ENCODE results near the gene PSMD8. TPM values are rescaled to one million over a fixed set of nuclear protein-coding genes. Genes with fewer than 3 reads are reported as not detected.
"Not testable (repeated sequence)": the region's sequence is repeated elsewhere in the genome, so short reads cannot be mapped to it uniquely, and the experiment has no call there.

The PSMD8 gene
- total RNA-seq, 8 experiments from 2014 or later = 165 to 302 (median 214) TPM

DNA sequence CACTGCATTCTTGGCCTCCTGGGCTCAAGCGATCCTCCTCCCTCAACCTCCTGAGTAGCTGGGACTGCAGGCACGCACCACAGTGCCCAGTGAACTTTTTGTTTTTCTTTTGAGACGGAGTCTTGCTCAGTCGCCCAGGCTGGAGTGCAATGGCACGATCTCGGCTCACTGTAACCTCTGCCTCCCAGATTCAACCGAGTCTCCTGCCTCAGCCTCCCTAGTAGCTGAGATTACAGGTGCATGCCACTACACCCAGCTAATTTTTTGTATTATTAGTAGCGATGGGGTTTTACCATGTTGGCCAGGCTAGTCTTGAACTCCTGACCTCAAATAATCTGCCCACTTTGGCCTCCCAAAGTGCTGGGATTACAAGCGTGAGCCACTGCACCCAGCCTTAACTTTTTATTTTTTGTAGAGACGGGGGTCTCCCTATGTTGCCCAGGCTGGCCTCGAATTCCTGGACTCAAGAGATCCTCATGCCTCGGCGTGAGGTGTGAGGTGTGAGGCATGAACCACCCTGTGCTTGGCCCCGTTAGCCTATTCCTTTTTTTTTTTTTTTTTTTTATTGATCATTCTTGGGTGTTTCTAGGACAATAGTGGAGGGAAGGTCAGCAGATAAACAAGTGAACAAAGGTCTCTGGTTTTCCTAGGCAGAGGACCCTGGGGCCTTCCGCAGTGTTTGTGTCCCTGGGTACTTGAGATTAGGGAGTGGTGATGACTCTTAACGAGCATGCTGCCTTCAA, 11.3 kb upstream of the PSMD8 start:
- peak overlapping the region; percentile 44 to 83 (median 52) for H3K4me3 ChIP-seq
- 30 to 100% (median 78%) methylated on average over 1 to 8 of the region's 16 CpGs; no CpG with 5 or more reads in 1 of the 10 experiments for WGBS, 10 experiments
- ATAC-seq (replicated peaks in 6 of 8); H3K4me1 ChIP-seq (replicated peaks in 1 of 2): not testable (repeated sequence)
- peak overlapping the region in 1 of 2 donors; percentile 68 for H3K27ac ChIP-seq
- in situ Hi-C loops (cut with MboI; ENCODE audit: low pct_unique_long_range_greater_than_20kb in 2 of 9, low sequenced_read_pairs in 9 of 9, unreplicated experiment in 9 of 9) = loop anchor here in 1 of 9 experiments (25.0 kb wide), 1 partner anchor 451 kb away; the partner anchor contains the start of genes SIPA1L3 and WDR87

DNA sequence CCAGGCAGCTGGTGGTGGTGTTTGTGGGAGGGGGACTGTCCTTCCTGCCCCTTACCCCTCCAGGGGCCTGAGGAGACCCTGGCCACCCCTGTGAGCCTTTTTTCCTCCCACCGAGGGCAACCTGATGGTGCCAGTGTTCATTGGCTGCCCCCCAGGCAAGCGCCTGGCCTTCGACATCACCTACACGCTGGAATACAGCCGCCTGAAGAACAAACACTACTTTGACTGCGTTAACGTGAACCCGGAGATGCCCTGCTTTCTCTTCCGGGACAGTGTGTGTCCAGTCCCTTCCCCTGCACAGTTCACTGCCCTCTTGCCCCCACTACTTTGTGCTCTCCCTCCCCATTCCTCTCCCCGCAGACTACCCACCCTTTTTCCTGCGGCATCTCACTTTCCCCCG, 7.3 kb upstream of the PSMD8 start:
- H3K27ac ChIP-seq = no peak overlapping the region
- no peak for ATAC-seq (replicated peaks in 6 of 8)
- H3K4me3 ChIP-seq = no peak overlapping the region
- in situ Hi-C loops (cut with MboI; ENCODE audit: low pct_unique_long_range_greater_than_20kb in 2 of 9, low sequenced_read_pairs in 9 of 9, unreplicated experiment in 9 of 9) = loop anchor here in 1 of 9 experiments (25.0 kb wide), 1 partner anchor 455 kb away; the partner anchor contains the start of genes SIPA1L3 and WDR87
- peaks cover 0 to 5% of the 10 kb centered on the region in 2 donors for H3K4me1 ChIP-seq (replicated peaks in 1 of 2)
- WGBS, 10 experiments = 60 to 82% (median 67%) methylated on average over 1 to 6 of the region's 12 CpGs; no CpG with 5 or more reads in 7 of the 10 experiments

DNA sequence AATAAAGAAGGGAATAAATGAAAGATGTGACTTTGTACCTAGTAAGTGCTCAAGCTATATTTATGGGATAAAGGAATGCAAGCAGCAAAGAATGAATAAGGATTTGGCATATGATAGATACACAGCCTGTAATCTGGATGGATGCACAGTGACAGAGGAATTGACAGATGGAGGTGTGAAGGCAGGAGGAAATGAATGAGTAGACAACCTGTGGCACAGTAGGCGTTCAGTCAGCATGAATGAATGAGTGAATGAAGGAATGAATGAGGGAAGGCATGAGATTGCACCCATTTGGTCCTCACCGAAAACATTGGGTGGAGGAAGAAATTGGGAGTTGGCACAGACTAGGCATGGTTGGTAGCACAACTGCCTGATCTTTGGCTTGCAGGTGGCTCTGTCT, 4.8 kb upstream of the PSMD8 start:
- H3K4me1 ChIP-seq (replicated peaks in 1 of 2) = peaks cover 0 to 3% of the 10 kb centered on the region in 2 donors
- WGBS, 10 experiments = 0 to 100% (median 80%) methylated on average over 1 to 2 of the region's 2 CpGs; no CpG with 5 or more reads in 2 of the 10 experiments
- in situ Hi-C loops (cut with MboI; ENCODE audit: low pct_unique_long_range_greater_than_20kb in 2 of 9, low sequenced_read_pairs in 9 of 9, unreplicated experiment in 9 of 9) = loop anchor here in 1 of 9 experiments (25.0 kb wide), 1 partner anchor 457 kb away; the partner anchor contains the start of genes SIPA1L3 and WDR87
- ATAC-seq (replicated peaks in 6 of 8) = no peak
- no peak overlapping the region for H3K4me3 ChIP-seq
- H3K27ac ChIP-seq = no peak overlapping the region

DNA sequence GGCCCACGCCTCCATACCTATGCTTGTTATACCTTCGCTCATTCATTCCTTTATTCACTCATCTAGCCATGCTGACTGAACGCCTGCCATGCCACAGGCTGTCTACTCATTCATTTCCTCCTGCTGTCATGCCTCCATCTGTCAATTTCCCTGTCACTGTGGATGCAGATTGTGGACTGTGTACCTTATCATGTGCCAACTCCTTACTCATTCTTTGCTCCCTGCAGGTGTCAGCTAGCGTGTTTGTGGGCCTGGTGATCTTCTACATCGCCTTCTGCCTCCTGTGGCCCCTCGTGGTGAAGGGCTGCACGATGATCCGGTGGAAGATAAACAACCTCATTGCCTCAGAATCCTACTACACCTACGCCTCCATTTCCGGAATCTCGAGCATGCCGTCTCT, 4.1 kb upstream of the PSMD8 start:
- no peak overlapping the region for H3K4me3 ChIP-seq
- H3K27ac ChIP-seq = no peak overlapping the region
- peaks cover 0 to 3% of the 10 kb centered on the region in 2 donors for H3K4me1 ChIP-seq (replicated peaks in 1 of 2)
- WGBS, 10 experiments = 17 to 61% (median 40%) methylated on average over 1 to 11 of the region's 12 CpGs; no CpG with 5 or more reads in 3 of the 10 experiments
- no peak for ATAC-seq (replicated peaks in 6 of 8)
- in situ Hi-C loops (cut with MboI; ENCODE audit: low pct_unique_long_range_greater_than_20kb in 2 of 9, low sequenced_read_pairs in 9 of 9, unreplicated experiment in 9 of 9) = loop anchor here in 1 of 9 experiments (25.0 kb wide), 1 partner anchor 458 kb away; the partner anchor contains the start of genes SIPA1L3 and WDR87

DNA sequence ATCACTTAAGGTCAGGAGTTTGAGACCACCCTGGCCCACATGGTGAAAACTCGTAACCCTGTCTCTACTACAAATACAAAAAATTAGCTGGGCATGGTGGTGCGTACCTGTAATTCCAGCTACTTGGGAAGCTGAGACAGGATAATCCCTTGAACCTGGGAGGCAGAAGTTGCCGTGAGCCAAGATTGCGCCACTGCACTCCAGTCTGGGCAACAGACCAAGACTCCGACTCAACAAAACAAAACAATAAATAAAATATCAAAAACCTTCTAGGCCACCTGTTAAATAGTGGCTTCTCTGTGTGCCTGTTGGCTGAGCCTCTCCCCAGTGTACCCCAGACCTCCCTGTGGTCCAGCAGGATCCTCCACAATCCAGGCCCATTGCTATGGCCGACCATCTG, 3.3 kb upstream of the PSMD8 start:
- in situ Hi-C loops (cut with MboI; ENCODE audit: low pct_unique_long_range_greater_than_20kb in 2 of 9, low sequenced_read_pairs in 9 of 9, unreplicated experiment in 9 of 9) = loop anchor here in 1 of 9 experiments (25.0 kb wide), 1 partner anchor 459 kb away; the partner anchor contains the start of genes SIPA1L3 and WDR87
- ATAC-seq (replicated peaks in 6 of 8) = no peak
- Histone ChIP-seq H3K4me1 (replicated peaks in 1 of 2) (peaks cover 5% of the 10 kb centered on the region in 2 donors), H3K4me3 (no peak overlapping the region), H3K27ac (no peak overlapping the region)
- 59 to 88% (median 76%) methylated on average over 1 to 4 of the region's 6 CpGs; no CpG with 5 or more reads in 4 of the 10 experiments for WGBS, 10 experiments

DNA sequence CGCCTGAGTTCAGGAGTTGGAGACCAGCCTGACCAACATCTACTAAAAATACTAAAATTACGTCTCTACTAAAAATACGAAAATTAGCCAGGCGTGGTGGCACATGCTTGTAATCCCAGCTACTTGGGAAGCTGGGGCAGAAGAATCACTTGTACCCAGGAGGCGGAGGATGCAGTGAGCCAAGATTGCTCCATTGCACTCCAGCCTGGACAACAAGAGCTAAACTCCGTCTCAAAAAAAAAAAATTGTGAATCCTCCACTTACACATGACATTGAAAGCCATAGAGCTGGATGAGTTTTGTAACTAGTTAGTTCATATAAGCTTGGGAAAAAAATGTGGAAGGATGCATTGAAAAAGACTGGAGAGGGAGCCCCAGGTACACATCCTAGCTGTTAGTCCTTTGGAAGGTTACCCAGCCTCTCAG, 452 bp upstream of the PSMD8 start:
- in situ Hi-C loops (cut with MboI; ENCODE audit: low pct_unique_long_range_greater_than_20kb in 2 of 9, low sequenced_read_pairs in 9 of 9, unreplicated experiment in 9 of 9) = loop anchor here in 1 of 9 experiments (25.0 kb wide), 1 partner anchor 462 kb away; the partner anchor contains the start of genes SIPA1L3 and WDR87
- 20 to 90% (median 71%) methylated on average over 1 to 6 of the region's 6 CpGs for WGBS, 10 experiments
- Histone ChIP-seq H3K27ac (peak overlapping the region; percentile 76 to 89), H3K4me3 (peak overlapping the region; percentile 27 to 89 (median 36)), H3K4me1 (replicated peaks in 1 of 2) (peaks cover 10 to 11% of the 10 kb centered on the region in 2 donors)
- no peak for ATAC-seq (replicated peaks in 6 of 8)

DNA sequence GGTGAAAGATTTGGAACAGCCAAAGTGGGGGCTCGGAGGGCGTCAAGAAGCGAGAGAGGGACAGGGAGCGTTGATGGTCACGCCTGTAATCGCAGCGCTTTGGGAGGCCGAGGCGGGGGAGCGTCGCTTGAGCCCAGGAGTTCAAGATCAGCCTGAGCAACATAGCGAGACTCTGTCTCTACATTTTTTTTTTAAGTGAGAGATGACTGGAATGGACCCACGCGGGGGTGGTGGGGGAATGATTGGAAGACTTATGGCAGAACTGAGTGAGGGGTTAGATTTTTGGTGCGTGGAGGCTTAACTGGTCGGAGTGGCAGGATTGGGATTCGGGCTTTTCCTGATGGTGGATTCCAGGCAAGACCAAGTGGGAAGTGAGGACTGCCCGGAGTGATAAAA, 725 bp downstream of the PSMD8 start:
- Histone ChIP-seq H3K27ac (peak overlapping the region; percentile 94 to 97), H3K4me1 (replicated peaks in 1 of 2) (peaks cover 10 to 11% of the 10 kb centered on the region in 2 donors), H3K4me3 (peak overlapping the region; percentile 60 to 89 (median 80))
- peak in 5 of 8 experiments; percentile 1 to 36 (median 16) for ATAC-seq (replicated peaks in 6 of 8)
- 0 to 3% (median 0%) methylated on average over 1 to 8 of the region's 18 CpGs; no CpG with 5 or more reads in 4 of the 10 experiments for WGBS, 10 experiments
- in situ Hi-C loops (cut with MboI; ENCODE audit: low pct_unique_long_range_greater_than_20kb in 2 of 9, low sequenced_read_pairs in 9 of 9, unreplicated experiment in 9 of 9) = no loop called here

DNA sequence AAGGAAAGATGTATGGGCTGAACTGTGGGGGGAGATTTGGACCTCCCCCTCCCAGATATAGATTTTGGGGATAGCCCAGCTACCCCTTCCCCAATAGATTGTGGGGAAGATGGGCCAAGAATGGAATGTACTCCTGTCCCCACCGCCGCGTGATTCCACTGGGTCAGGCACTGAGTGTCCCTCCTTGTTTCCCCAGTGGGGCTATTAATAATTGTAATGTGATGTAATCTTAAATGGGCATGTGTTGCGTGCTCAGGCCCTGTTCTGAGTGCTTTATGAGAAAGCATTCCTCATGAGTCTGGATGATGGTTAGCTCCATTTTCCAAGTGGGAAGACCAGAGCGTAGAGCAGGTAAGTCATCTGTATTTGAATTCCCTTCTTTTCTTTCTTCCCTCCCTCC, 1.4 kb downstream of the PSMD8 start:
- peak overlapping the region; percentile 94 to 97 for H3K27ac ChIP-seq
- peak in 5 of 8 experiments; percentile 2 to 18 (median 7) for ATAC-seq (replicated peaks in 6 of 8)
- H3K4me1 ChIP-seq (replicated peaks in 1 of 2) = peaks cover 10 to 11% of the 10 kb centered on the region in 2 donors
- WGBS, 10 experiments = 7 to 80% (median 60%) methylated on average over 1 to 3 of the region's 5 CpGs; no CpG with 5 or more reads in 5 of the 10 experiments
- peak overlapping the region; percentile 60 to 89 (median 80) for H3K4me3 ChIP-seq
- in situ Hi-C loops (cut with MboI; ENCODE audit: low pct_unique_long_range_greater_than_20kb in 2 of 9, low sequenced_read_pairs in 9 of 9, unreplicated experiment in 9 of 9) = no loop called here

DNA sequence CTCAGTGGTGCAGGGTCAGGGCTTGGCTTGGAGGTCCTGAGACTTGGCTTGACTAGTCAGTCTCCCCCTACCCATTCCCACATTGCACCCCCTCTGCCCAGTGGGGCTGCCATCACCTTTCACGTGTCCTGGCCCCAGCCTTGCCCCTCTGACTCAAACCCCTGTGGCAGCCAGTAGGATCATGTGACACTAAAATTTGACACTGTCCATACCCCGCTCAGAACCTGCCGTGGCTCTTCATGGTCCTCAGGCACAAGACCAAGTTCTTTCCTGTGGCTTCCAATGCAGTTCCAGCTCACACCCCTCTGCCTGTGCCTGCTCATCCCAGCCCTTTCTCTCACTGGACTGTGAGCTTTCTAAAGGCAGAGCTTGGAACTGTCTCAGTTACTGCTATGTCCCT, 2.2 kb downstream of the PSMD8 start:
- H3K4me3 ChIP-seq = no peak overlapping the region
- WGBS, 10 experiments = 50 to 100% (median 94%) methylated on average over 1 to 2 of the region's 3 CpGs; no CpG with 5 or more reads in 6 of the 10 experiments
- no peak for ATAC-seq (replicated peaks in 6 of 8)
- no peak overlapping the region for H3K27ac ChIP-seq
- peaks cover 10 to 11% of the 10 kb centered on the region in 2 donors for H3K4me1 ChIP-seq (replicated peaks in 1 of 2)
- in situ Hi-C loops (cut with MboI; ENCODE audit: low pct_unique_long_range_greater_than_20kb in 2 of 9, low sequenced_read_pairs in 9 of 9, unreplicated experiment in 9 of 9) = no loop called here

DNA sequence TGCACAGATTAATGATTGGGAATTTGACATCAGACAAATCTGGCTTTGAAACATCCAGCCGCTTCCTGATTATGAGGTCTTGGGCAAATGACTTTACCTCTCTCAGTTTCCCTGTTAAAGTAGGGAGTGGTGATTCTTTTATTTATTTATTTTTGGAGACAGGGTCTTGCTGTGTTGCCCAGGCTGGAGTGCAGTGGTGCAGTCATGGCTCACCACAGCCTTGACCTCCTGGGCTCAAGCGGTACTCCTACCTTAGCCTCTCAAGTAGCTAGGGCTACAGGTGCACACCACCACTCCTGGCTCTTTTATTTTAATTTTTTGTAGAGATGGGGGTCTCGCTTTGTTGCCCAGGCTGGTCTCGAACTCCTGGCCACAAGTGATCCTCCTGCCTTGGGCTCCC, 2.7 kb downstream of the PSMD8 start:
- no peak for ATAC-seq (replicated peaks in 6 of 8)
- H3K27ac ChIP-seq = no peak overlapping the region
- 85 to 100% (median 100%) methylated on average over 1 to 4 of the region's 4 CpGs; no CpG with 5 or more reads in 4 of the 10 experiments for WGBS, 10 experiments
- in situ Hi-C loops (cut with MboI; ENCODE audit: low pct_unique_long_range_greater_than_20kb in 2 of 9, low sequenced_read_pairs in 9 of 9, unreplicated experiment in 9 of 9) = no loop called here
- no peak overlapping the region for H3K4me3 ChIP-seq
- H3K4me1 ChIP-seq (replicated peaks in 1 of 2) = peaks cover 10 to 11% of the 10 kb centered on the region in 2 donors

DNA sequence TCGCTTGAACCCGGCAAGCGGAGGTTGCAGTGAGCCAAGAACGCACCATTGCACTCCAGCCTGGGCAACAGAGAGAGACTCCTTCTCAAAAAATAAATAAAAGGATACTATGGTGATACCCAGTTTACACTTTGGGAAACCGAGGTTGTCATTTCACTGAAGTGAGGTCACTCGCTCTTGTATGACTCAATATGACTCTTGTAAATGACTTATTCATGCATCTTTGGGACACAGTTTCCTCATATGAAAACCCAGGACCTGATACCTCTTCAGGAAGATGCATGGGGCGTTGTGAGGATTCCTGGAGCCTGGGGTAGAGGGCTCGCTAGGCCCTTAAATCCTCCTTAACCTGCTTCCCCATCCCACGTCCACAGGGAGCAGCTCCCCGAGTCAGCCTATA, 4.5 kb downstream of the PSMD8 start:
- Histone ChIP-seq H3K27ac (no peak overlapping the region), H3K4me1 (replicated peaks in 1 of 2) (peaks cover 9 to 10% of the 10 kb centered on the region in 2 donors), H3K4me3 (no peak overlapping the region)
- in situ Hi-C loops (cut with MboI; ENCODE audit: low pct_unique_long_range_greater_than_20kb in 2 of 9, low sequenced_read_pairs in 9 of 9, unreplicated experiment in 9 of 9) = no loop called here
- WGBS, 10 experiments = 80 to 100% (median 94%) methylated on average over 1 to 8 of the region's 10 CpGs; no CpG with 5 or more reads in 4 of the 10 experiments
- no peak for ATAC-seq (replicated peaks in 6 of 8)

DNA sequence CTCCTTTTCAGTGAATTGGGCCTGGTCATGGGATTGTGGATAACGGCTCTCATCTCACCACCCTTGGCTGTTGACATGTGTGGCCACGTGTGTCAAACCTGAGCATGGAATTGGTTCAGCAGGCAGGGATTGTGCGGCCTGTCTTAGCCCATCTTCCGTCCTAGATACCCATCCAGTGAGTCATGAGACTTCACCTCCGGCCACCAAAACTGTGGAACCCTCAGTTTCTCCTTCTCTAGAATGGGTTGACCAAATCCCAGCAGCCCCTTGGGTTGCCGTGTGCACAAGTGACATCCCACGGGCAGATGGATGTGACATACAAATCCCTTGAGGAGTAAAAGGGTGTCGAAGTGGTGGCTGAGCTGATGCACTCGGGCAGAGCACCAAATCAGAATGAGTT, 6.8 kb downstream of the PSMD8 start:
- no peak overlapping the region for H3K27ac ChIP-seq
- no peak overlapping the region for H3K4me3 ChIP-seq
- WGBS, 10 experiments = 96 to 100% (median 100%) methylated on average over 2 to 7 of the region's 9 CpGs; no CpG with 5 or more reads in 5 of the 10 experiments
- peaks cover 4 to 5% of the 10 kb centered on the region in 2 donors for H3K4me1 ChIP-seq (replicated peaks in 1 of 2)
- ATAC-seq (replicated peaks in 6 of 8) = no peak
- in situ Hi-C loops (cut with MboI; ENCODE audit: low pct_unique_long_range_greater_than_20kb in 2 of 9, low sequenced_read_pairs in 9 of 9, unreplicated experiment in 9 of 9) = no loop called here

DNA sequence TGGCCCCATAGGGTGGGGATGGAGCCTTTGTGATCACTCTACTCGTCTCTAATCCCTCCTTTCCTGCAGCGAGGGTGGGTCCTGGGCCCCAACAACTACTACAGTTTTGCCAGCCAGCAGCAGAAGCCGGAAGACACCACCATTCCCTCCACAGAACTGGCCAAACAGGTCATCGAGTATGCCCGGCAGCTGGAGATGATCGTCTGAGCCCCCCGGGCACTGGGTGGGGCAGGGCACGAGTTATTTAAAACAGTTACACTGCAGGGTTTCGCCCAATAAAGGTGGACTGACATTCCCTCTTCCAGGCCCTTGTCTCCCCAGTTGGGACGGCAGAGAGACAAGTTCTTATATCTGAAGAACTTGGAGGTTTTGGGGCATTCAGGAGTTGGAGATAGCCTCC, 8.8 kb downstream of the PSMD8 start:
- no peak for ATAC-seq (replicated peaks in 6 of 8)
- in situ Hi-C loops (cut with MboI; ENCODE audit: low pct_unique_long_range_greater_than_20kb in 2 of 9, low sequenced_read_pairs in 9 of 9, unreplicated experiment in 9 of 9) = no loop called here
- WGBS, 10 experiments = 48 to 100% (median 92%) methylated on average over 1 to 9 of the region's 10 CpGs; no CpG with 5 or more reads in 6 of the 10 experiments
- Histone ChIP-seq H3K4me3 (no peak overlapping the region), H3K4me1 (replicated peaks in 1 of 2) (peaks cover 0 to 9% of the 10 kb centered on the region in 2 donors), H3K27ac (no peak overlapping the region)
